ENCODE measurements around the gene ADGRV1.

- TF ChIP-seq CTCF (IDR thresholded peaks at IDR 0.05) (no peak), POLR2A (IDR thresholded peaks at IDR 0.05) (no peak), POLR2AphosphoS5 (IDR thresholded peaks at IDR 0.05) (no peak)
Observed at GRCh38 chr5:90793183-90793582, 234.6 kb downstream of the ADGRV1 start.

Measured in prostate gland (tissue), 2 donors.